Left lung (tissue), 10 donors: Measurements from ENCODE around the gene TPRG1. TPM values are rescaled to one million over a fixed set of nuclear protein-coding genes. Genes with fewer than 3 reads are reported as not detected.

Source experiments
- ATAC-seq: fragments of 200-7000 bp; cut with Tn5 transposase; one replicate; pipeline ENCODE4 v1.9.1; 2020; ENCODE audit warnings: moderate library complexity
- DNase-seq, 4 donors: peaks; one replicate each; pipeline ENCODE4 v3.0.0-alpha.2; 2013 to 2020
- H3K27ac ChIP-seq, 2 donors: fragments of 200-600 bp; sonication (generic) in 1 of 2; one replicate each; pipeline versions ENCODE4 v1.5.0 to v1.8.0; 2020 to 2021
- H3K27me3 ChIP-seq, 2 donors: fragments of 200-600 bp; sonication (generic) in 1 of 2; one replicate each; pipeline versions ENCODE4 v1.5.0 to v1.8.0; 2020 to 2021
- H3K36me3 ChIP-seq, 2 donors: fragments of 200-600 bp; sonication (generic) in 1 of 2; one replicate each; pipeline versions ENCODE4 v1.5.0 to v1.8.0; 2020 to 2021
- H3K4me1 ChIP-seq, 2 donors: fragments of 200-600 bp; one replicate each; pipeline ENCODE4 v1.8.0; 2021
- H3K4me3 ChIP-seq, 2 donors: fragments of 200-600 bp; sonication (generic) in 1 of 2; one replicate each; pipeline versions ENCODE4 v1.5.0 to v1.8.0; 2020 to 2021; ENCODE audit warnings: mild to moderate bottlenecking in 1 of 2
- H3K9me3 ChIP-seq, 2 donors: fragments of 200-600 bp; sonication (generic) in 1 of 2; one replicate each; pipeline versions ENCODE4 v1.5.0 to v1.8.0; 2020 to 2021
- intact Hi-C, 2 donors: fragments of 100-400 bp; cut with DNase I; formaldehyde crosslinking; loops; one replicate each; pipeline versions ENCODE4 v1.11.2 to v1.14.2; 2022
- polyA plus RNA-seq, 6 donors: library from polyadenylated mRNA; unstranded; fragments of 120-200 nt; gene quantifications; one replicate each; pipeline ENCODE4 v1.2.1, GENCODE V29; 2013; ENCODE audit not compliant: insufficient read length in 6 of 6
- total RNA-seq, 2 donors: library from RNA; stranded (reverse); fragmentation: NEBNext Ultra II Directional; extraction: Animal tissue kit (Norgen Biotek cat#: 25700); gene quantifications; one replicate each; pipeline ENCODE4 v1.2.1, GENCODE V29; 2021
- TF ChIP-seq, protein P1 (sequence below), 2 donors: fragments of 200-600 bp; sonication (generic) in 1 of 2; IDR thresholded peaks; one replicate each; pipeline versions ENCODE4 v1.5.0 to v1.8.0; 2021; ENCODE audit warnings: antibody characterized with exemption in 2 of 2
- donor health status: DM: no; HTN: yes; CAD: no.
- donor health status: DM: no; HTN: no; CAD: no.

TPRG1 gene
- total and polyA plus RNA-seq, 8 donors: 0.52 to 12.8 (median 0.85) TPM

DNA sequence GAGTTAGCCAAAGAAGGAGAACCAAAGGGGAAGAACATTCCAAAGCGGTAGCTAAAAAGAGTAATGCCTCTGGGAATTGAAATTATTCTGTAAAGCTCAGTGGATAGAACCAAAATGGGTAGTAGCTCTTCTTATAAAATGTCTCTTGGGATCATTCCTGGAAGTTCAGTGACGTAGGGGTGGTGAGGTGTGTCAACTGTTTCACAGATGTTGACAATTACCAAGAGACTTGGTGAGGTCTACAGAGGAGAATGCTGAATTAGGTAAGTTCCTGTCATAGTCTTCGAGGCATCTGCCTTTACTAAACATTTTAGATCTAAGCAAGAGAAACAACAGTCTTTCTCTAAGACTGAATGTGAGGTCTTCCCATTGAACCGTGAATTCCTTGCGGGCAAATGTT is 67.8 kb downstream of the TPRG1 start:
- Histone ChIP-seq H3K36me3 (no peaks in the 10 kb centered on the region), H3K27ac (no peak overlapping the region), H3K9me3 (peaks cover 0 to 20% of the 10 kb centered on the region in 2 donors), H3K4me3 (no peak overlapping the region), H3K4me1 (no peaks in the 10 kb centered on the region), H3K27me3 (no peaks in the 10 kb centered on the region)
- DNase-seq: no peak
- intact Hi-C loops: no loop called here
- TF ChIP-seq, protein P1, sequence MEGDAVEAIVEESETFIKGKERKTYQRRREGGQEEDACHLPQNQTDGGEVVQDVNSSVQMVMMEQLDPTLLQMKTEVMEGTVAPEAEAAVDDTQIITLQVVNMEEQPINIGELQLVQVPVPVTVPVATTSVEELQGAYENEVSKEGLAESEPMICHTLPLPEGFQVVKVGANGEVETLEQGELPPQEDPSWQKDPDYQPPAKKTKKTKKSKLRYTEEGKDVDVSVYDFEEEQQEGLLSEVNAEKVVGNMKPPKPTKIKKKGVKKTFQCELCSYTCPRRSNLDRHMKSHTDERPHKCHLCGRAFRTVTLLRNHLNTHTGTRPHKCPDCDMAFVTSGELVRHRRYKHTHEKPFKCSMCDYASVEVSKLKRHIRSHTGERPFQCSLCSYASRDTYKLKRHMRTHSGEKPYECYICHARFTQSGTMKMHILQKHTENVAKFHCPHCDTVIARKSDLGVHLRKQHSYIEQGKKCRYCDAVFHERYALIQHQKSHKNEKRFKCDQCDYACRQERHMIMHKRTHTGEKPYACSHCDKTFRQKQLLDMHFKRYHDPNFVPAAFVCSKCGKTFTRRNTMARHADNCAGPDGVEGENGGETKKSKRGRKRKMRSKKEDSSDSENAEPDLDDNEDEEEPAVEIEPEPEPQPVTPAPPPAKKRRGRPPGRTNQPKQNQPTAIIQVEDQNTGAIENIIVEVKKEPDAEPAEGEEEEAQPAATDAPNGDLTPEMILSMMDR (IDR thresholded peaks at IDR 0.05): no peak
- ATAC-seq: no peak

DNA sequence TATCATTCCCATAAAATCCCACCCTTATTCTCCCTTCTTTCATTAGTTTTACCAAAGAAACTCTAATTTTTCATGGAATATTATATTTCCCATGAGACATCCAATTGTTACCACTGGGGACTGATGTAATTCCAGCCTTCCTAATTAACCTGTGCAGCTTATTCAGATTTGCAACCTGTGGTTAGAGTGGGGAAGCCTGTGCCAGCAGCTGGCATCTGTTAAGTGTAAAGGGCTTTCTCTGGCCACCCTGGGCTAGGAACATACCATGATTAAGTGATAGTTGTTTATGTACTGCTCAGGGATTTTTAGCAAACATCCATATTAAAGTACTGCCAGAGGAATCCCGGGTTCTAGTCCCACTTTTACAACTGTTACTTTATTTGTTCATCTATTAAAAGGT is 78.2 kb downstream of the TPRG1 start:
- Histone ChIP-seq H3K27ac (no peak overlapping the region), H3K4me1 (no peaks in the 10 kb centered on the region), H3K27me3 (no peaks in the 10 kb centered on the region), H3K36me3 (no peaks in the 10 kb centered on the region), H3K9me3 (peaks cover 0 to 4% of the 10 kb centered on the region in 2 donors), H3K4me3 (no peak overlapping the region)
- TF ChIP-seq, protein P1 (IDR thresholded peaks at IDR 0.05): no peak
- ATAC-seq (no peak), DNase-seq (no peak)
- intact Hi-C loops: no loop called here

DNA sequence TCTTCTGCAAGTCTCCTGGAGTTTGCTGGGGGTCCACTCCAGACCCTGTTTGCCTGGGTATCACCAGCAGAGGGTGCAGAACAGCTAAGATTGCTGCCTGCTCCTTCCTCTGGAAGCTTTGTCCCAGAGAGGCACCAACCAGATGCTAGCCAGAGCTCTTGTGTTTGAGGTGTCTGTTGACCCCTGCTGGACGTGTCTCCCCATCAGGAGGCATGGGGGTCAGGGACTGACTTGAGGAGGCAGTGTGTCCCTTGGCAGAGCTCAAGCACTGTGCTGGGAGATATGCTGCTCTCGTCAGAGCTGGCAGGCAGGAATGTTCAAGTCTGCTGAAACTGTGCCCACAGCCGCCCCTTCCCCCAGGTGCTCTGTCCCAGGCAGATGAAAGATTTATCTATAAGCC is 86.5 kb downstream of the TPRG1 start:
- intact Hi-C loops: no loop called here
- TF ChIP-seq, protein P1 (IDR thresholded peaks at IDR 0.05): no peak
- DNase-seq: no peak
- H3K4me1 ChIP-seq: peaks cover 0 to 7% of the 10 kb centered on the region in 2 donors
- H3K27me3 ChIP-seq: no peaks in the 10 kb centered on the region
- H3K27ac ChIP-seq: no peak overlapping the region
- ATAC-seq: no peak
- H3K4me3 ChIP-seq: no peak overlapping the region
- no peaks in the 10 kb centered on the region for H3K36me3 ChIP-seq
- peaks cover 0 to 4% of the 10 kb centered on the region in 2 donors for H3K9me3 ChIP-seq

DNA sequence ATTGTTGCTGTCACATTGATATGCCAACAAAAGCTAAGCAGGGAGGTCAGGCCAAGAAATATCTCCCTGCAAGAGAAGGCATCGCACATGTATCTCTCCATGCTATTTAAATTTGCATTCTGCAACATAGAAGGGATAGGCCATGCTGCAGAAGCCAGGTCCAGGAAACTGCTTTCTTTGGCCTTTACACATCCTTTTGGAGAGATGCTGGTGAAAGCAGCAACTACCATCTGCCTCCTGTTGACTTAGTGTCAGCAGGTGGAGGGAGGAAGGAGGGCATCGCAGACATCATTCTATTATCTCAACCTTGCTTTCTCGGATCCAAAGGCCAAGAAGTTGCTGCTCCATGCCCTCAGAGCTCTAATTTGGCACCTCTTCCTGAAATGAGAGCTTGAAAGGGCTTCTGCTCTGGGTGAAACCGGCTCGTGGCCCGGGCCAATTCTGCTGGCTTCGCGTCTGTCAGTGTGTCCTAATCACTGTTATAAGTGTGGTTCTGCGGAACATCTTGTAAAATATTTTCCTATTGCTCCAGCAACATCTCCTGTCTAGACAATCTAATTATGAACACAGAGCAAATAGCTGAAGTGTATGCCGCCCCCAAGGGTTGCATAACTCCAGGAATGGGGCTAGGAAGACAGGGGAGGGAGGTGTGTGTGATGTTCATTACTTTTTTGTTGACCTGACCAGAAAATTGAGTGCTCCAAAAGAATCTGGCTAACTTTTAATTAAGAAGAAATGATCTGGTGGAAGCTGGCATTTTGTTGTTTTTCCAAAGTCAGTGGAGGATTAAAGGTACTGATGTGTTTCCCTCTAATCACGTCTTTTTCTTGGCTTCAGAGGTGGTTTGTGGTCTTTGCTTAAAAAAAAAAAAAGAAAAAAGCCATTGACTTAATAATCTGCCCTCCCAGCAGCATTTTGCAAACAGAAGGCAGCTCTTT is 89.1 kb downstream of the TPRG1 start:
- no peak for DNase-seq
- ATAC-seq: peak; percentile 84

DNA sequence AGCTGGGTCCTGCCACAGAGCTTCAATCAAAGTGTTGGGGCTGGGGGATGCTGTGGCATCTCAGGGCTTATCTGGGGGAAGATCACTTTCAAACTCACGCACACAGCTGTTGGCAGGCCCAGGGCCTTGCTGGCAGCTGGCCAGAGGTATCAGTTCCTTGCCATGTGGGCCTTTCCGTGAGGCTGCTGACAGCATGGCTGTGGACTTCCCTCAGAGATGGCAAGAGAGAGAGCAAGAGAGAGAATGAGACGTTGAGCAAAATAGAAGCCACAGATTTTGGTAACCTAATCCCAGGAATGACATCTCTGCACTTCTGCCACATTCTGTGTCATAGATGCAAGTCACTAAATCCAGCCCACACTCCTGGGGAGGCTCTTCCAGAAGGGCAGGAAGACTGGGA is 91.0 kb downstream of the TPRG1 start:
- Histone ChIP-seq H3K27ac (no peak overlapping the region), H3K4me3 (no peak overlapping the region), H3K4me1 (peaks cover 0 to 7% of the 10 kb centered on the region in 2 donors), H3K27me3 (no peaks in the 10 kb centered on the region), H3K36me3 (no peaks in the 10 kb centered on the region), H3K9me3 (no peaks in the 10 kb centered on the region)
- DNase-seq: no peak
- ATAC-seq: no peak
- intact Hi-C loops: no loop called here
- TF ChIP-seq, protein P1 (IDR thresholded peaks at IDR 0.05): no peak

More for the DNA sequence above, 89.1 kb downstream of the TPRG1 start:
- intact Hi-C loops: no loop called here
- Histone ChIP-seq H3K4me3 (no peak overlapping the region), H3K27me3 (no peaks in the 10 kb centered on the region), H3K27ac (peak overlapping the region in 1 of 2 donors; percentile 34), H3K4me1 (peaks cover 0 to 7% of the 10 kb centered on the region in 2 donors), H3K9me3 (no peaks in the 10 kb centered on the region), H3K36me3 (no peaks in the 10 kb centered on the region)
- TF ChIP-seq, protein P1 (IDR thresholded peaks at IDR 0.05): no peak
